Bronchial smooth muscle cell (primary cell): ENCODE results near the gene DLL1. TPM values are rescaled to one million over a fixed set of nuclear protein-coding genes. Genes with fewer than 3 reads are reported as not detected.

Experiments
- total RNA-seq: library from RNA; depleted of rRNA; stranded (reverse); fragments of >200 nt; gene quantifications from 2 replicates; pipeline ENCODE4 v1.2.1, GENCODE V29; 2014

Gene DLL1, protein sequence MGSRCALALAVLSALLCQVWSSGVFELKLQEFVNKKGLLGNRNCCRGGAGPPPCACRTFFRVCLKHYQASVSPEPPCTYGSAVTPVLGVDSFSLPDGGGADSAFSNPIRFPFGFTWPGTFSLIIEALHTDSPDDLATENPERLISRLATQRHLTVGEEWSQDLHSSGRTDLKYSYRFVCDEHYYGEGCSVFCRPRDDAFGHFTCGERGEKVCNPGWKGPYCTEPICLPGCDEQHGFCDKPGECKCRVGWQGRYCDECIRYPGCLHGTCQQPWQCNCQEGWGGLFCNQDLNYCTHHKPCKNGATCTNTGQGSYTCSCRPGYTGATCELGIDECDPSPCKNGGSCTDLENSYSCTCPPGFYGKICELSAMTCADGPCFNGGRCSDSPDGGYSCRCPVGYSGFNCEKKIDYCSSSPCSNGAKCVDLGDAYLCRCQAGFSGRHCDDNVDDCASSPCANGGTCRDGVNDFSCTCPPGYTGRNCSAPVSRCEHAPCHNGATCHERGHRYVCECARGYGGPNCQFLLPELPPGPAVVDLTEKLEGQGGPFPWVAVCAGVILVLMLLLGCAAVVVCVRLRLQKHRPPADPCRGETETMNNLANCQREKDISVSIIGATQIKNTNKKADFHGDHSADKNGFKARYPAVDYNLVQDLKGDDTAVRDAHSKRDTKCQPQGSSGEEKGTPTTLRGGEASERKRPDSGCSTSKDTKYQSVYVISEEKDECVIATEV
- under 0.01 and 0.09 TPM in 2 replicates for total RNA-seq

GRCh38 chr6:170290296-170291128, at the start of gene DLL1:
TSS of gene DLL1 (minus strand) at chr6:170291078. CDS start at chr6:170290139, 939 bp downstream.

GRCh38 chr6:170306324-170307079, 15.6 kb upstream of the DLL1 start, which contains the start of gene FAM120B:
TSS of gene FAM120B (plus strand) at chr6:170306758. CDS start at chr6:170317391, 10,633 bp downstream.

Other genes starting within 250 kb of the DLL1 start
- 12.3 and 13.7 TPM in 2 replicates for gene FAM120B, start 15.7 kb upstream of the DLL1 start, total RNA-seq